Skin epidermis (tissue), 12 donors: ENCODE results near the gene KPNA4.
"Not testable (repeated sequence)": the region's sequence is repeated elsewhere in the genome, so short reads cannot be mapped to it uniquely, and the experiment has no call there.

Source experiments
- H3K27ac ChIP-seq, 21 experiments: fragments of 200-600 bp; sonication (generic) in 11 of 21; one replicate each; pipeline ENCODE4 v1.5.0; 2020; ENCODE audit warnings: mild to moderate bottlenecking in 3 of 21, inconsistent platforms in 2 of 21, moderate library complexity in 2 of 21
- H3K4me3 ChIP-seq, 7 experiments: fragments of 200-600 bp; sonication (generic) in 2 of 7; one replicate each; pipeline ENCODE4 v1.5.0; 2020; ENCODE audit warnings: inconsistent platforms in 2 of 7, mild to moderate bottlenecking in 2 of 7, moderate library complexity in 1 of 7

KPNA4 gene

GRCh38 chr3:160516391-160516790 is 49.0 kb downstream of the KPNA4 start:
- not testable (repeated sequence) for H3K4me3 ChIP-seq, H3K27ac ChIP-seq

DNA sequence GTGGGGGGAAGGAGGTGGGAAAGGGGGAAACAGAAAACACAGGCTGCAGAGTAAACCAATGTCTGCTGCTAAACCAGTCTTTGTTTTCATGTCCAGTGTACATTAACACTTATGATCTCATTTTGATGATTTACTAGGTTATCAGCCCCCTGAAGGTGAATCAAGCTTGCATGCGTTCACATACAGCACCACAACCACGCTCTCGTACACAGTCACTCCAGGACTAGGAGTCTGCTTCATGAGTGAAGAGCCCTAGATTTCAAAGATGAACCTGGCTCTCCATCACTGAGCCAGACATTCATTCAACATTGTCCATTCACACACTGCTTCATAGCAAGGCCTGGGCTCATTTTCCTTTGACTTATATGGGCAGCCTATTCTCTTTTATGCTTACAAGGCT is 64.0 kb downstream of the KPNA4 start:
- Histone ChIP-seq H3K27ac (no peak overlapping the region), H3K4me3 (no peak overlapping the region)

GRCh38 chr3:160498202-160498601 is 67.2 kb downstream of the KPNA4 start:
- no peak overlapping the region for H3K4me3 ChIP-seq
- no peak overlapping the region for H3K27ac ChIP-seq

DNA sequence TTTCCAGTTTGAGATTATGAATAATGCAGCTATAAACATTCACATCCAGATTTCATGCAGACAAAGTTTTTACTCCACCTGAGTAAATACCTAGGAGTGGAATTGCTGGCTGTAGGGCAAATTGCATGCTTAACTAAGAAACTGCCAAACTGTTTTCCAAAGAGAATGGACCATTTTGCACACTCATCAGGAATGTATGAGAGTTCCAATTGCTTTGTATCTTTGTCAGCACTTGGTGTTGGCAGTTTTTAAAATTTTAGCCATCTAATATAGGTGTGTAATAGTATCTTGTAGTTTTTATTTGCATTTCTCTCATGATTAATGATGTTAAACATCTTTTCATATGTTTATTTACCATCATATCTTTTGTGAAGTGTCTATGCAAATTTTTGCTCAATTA is 75.2 kb downstream of the KPNA4 start:
- no peak overlapping the region for H3K4me3 ChIP-seq

DNA sequence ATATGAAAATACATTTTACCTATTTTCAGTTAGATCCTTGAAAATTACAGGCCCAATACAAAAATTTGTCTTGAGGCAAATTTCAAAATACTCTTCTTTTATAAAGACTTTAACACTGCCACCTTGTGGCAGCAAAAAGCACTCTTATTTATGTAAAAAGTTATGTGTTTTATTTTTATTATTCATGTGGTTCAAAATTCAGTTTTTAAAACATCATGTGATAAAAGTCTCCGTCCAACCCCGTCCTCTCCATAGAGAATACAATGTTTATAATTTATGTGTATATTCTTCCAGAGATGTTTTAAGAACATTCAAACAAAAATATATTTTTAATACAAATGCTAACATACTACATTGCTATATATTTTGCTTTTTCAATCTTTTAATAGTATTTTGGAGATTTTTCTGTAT is 78.9 kb downstream of the KPNA4 start:
- no peak overlapping the region for H3K27ac ChIP-seq
- no peak overlapping the region for H3K4me3 ChIP-seq

More for the DNA sequence above, 75.2 kb downstream of the KPNA4 start:
- H3K27ac ChIP-seq: no peak overlapping the region

DNA sequence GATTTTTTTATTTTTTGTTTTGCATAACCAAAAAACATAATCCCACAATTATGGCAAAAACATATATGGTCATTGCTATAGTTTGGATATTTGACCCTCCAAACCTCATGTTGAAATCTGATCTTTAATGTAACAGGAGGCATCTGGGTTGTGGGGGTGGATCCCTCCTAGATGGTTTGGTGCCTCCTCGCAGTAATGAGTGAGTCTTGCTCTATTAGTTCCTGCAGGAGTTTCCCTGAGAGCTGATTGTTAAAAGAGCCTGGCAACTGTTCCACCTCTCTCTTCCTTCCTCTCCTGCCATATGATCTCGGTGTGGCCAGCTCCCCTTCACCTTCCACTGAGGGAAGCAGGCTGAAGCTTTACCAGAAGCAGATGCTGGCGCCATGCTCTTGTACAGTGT is 82.6 kb downstream of the KPNA4 start:
- Histone ChIP-seq H3K27ac (no peak overlapping the region), H3K4me3 (no peak overlapping the region)

DNA sequence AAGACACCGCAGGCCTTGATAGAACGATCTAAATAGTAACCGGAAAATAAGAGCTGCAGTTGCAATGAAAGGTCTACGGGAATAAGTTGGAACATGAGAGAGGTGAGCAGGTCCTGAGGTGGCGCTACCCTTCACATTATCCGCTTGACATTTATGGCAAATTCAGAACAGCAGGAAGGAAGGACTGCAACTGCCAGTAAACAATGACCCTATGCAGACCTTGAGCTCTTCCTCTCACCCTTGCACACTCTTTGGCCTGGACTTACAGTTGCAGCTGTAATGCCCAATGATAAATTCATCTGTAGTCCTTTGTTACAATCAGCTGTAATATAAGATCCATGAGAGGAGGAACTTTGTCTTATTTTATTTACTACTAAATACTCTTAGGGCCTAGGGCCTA is 83.5 kb downstream of the KPNA4 start:
- Histone ChIP-seq H3K4me3 (no peak overlapping the region), H3K27ac (no peak overlapping the region)

- Histone ChIP-seq H3K27ac (no peak overlapping the region), H3K4me3 (no peak overlapping the region)
These were observed 84.4 kb downstream of the KPNA4 start for GRCh38 chr3:160480931-160481330.

DNA sequence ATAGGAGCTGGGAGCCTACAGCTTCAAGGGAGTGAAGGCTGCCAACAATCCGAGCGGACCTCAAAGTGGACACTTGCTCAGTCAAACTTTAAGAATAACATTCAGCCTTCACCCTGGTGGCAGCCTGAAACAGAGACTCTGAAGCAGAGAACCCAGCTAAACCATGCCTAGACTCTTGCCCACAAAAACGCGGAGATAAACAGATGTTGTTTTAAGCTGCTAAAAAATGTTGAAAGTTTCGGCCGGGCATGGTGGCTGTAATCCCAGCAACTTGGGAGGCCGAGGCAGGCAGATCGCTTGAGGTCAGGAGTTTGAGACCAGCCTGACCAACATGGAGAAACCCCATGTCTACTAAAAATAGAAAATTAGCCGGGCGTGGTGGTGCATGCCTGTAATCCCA is 86.0 kb downstream of the KPNA4 start:
- Histone ChIP-seq H3K27ac (peak overlapping the region in 1 of 21 experiments; percentile 29), H3K4me3 (no peak overlapping the region)

- Histone ChIP-seq H3K4me3 (no peak overlapping the region), H3K27ac (peak overlapping the region in 1 of 21 experiments; percentile 29)
These were observed 87.0 kb downstream of the KPNA4 start for GRCh38 chr3:160478338-160478737.

DNA sequence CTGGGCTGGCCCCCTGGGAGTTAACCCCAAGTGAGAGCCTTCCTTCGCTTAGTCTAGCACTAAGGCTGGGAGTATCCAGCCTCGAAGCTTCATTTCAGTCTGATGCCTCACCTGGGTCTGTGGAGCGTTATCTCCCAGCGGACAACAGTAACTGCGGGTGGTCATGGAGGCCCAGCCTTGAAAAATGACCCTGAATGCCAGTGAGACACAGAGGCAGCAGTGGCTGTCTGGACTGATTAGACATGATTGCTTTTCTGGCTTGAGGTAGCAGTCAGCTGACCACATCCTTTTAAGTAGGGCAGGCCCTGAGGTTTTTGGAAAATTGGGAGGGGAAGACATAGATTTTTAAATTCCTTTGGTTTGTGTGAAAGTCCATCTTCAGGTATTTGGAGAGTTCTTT is 87.6 kb downstream of the KPNA4 start:
- no peak overlapping the region for H3K4me3 ChIP-seq
- H3K27ac ChIP-seq: peak overlapping the region in 6 of 21 experiments; percentile 3 to 69 (median 45)

GRCh38 chr3:160475884-160476283 is 89.5 kb downstream of the KPNA4 start:
- peak overlapping the region in 2 of 21 experiments; percentile 4 to 61 for H3K27ac ChIP-seq
- H3K4me3 ChIP-seq: no peak overlapping the region

- no peak overlapping the region for H3K4me3 ChIP-seq
- H3K27ac ChIP-seq: peak overlapping the region in 3 of 21 experiments; percentile 4 to 72 (median 61)
These were observed 90.2 kb downstream of the KPNA4 start for GRCh38 chr3:160475153-160475552.

DNA sequence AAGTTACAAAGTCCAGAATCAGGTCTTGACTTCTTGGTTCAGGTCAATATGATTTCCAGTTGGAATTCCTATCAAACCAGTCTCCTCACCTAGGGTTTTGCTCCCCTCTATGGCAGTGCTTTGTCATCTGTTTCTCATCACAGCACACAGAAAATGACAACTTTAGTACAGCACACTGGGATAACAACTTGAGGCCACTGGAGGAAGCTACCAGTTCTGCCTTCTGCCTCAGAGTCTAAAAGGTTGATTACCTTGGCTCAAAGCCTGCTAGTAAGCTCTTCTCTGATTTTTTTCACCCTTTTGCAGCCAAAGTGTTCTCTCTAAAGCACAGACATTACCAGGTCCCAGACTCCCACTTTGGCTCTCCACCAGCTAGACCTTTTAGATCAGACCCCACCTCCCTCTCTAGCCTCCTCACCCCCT is 90.9 kb downstream of the KPNA4 start:
- no peak overlapping the region for H3K4me3 ChIP-seq
- H3K27ac ChIP-seq: peak overlapping the region in 5 of 21 experiments; percentile 0 to 72 (median 7)

DNA sequence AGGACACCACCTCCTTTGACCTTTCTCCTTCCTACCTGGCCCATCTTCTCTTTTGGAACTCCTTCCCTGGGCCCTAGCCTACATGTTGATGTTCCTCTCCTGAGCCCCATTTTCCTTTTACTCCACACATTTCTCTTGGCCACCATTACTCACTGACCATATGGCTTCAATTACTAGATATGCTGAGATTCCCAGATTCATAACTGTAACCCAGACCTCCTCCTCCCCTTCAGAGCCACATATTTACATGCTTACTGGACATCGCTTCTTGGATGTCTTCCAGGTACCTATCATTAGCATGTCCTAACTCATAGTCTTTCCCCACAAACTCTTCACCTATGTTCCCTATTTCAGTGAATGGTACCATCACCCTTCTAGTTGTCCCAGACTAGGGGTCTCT is 91.4 kb downstream of the KPNA4 start:
- Histone ChIP-seq H3K27ac (peak overlapping the region in 4 of 21 experiments; percentile 0 to 72 (median 46)), H3K4me3 (no peak overlapping the region)

GRCh38 chr3:160473221-160473620 is 92.2 kb downstream of the KPNA4 start:
- H3K27ac ChIP-seq: peak overlapping the region in 3 of 21 experiments; percentile 31 to 72 (median 61)
- no peak overlapping the region for H3K4me3 ChIP-seq

DNA sequence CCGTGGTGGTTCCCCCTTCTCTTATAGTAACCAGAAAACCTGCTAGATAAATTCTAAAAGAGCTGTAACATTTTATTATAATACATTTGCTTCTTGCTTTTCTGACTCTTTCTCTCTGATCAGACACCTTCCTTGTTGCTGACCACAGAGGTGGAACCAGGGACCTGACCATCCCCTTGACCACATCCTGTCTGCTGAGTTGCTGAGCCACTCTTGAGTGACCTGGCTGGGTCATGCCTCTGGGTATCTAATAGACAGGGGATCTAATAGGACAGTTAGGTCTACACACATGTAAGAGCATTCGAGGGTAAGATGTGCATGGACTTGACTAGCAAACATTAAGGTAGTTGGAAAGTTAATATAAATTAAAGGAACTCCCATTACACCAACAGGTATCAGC is 93.0 kb downstream of the KPNA4 start:
- Histone ChIP-seq H3K4me3 (no peak overlapping the region), H3K27ac (peak overlapping the region in 2 of 21 experiments; percentile 34 to 72)

- H3K27ac ChIP-seq: no peak overlapping the region
- no peak overlapping the region for H3K4me3 ChIP-seq
These were observed 93.5 kb downstream of the KPNA4 start for GRCh38 chr3:160471892-160472291.

DNA sequence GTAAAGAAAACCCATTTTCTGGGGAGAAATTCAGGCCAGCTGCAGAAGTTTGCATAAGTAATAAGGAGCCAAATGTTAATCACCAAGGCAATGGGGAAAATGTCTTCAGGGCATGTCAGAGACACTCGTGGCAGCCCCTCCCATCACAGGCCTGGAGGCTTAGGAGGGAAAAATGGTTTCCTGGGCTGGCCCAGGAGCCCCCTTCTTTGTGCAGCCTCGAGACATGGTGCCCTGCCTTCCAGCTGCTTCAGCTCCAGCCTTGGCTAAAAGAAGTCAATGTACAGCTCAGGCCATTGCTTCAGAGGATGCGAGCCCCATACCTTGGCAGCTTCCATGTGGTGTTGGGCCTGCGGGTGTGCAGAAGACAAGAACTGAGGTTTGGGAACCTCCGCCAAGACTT is 95.2 kb downstream of the KPNA4 start:
- no peak overlapping the region for H3K27ac ChIP-seq
- no peak overlapping the region for H3K4me3 ChIP-seq

DNA sequence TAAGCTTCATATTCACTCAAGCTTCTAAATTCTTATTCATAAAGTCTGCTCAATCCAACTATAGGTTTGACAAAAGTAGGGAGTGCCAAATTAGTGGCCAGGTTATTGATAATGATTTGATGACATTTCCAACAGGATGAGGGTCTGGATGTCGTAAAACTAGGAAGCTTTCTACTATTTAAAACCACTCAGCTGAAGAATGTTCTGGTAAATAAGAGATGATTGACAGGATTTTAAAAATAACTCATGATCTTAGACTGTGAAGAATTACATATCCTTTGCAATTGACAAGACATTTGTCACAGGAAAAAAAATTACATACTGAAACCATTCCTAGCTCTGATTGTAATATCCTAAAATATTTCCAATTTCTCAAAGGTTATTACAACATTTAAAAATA is 100.4 kb downstream of the KPNA4 start:
- Histone ChIP-seq H3K27ac (no peak overlapping the region), H3K4me3 (no peak overlapping the region)

GRCh38 chr3:160464321-160464720 is 101.0 kb downstream of the KPNA4 start:
- Histone ChIP-seq H3K4me3 (no peak overlapping the region), H3K27ac (no peak overlapping the region)

DNA sequence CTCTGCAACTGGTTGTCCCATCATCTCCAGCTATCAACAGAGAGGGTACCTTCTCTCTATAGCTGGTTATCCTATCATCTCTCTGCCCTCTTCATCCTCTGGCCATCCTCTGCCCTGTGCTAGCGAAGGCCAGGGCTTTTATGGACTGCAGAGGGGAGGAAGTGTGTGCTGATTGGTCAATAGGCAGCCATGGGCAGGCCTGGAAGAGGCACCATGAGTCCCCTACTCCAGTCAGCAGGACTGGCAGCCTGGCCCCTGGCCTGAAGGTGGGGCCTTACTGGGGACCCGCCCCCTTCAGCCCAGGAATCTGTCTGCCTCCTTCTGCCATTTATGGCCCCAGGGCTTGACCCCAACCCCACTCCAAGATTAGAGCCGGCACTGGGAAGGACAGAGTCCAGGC is 105.3 kb downstream of the KPNA4 start:
- no peak overlapping the region for H3K27ac ChIP-seq

More for the DNA sequence above, 105.3 kb downstream of the KPNA4 start:
- no peak overlapping the region for H3K4me3 ChIP-seq
